Ovary (tissue), 3 donors: ENCODE results near the gene FOXP1.

ENCODE experiments used
- EP300 ChIP-seq: sonication (generic); formaldehyde crosslinking; IDR thresholded peaks from one replicate; pipeline ENCODE4 v1.6.1; 2017; ENCODE audit warnings: antibody characterized with exemption
- POLR2A ChIP-seq: fragments of 450-650 bp; IDR thresholded peaks from one replicate; pipeline ENCODE4 v1.6.1; 2017; ENCODE audit warnings: antibody characterized with exemption, mild to moderate bottlenecking, moderate library complexity
- TF ChIP-seq, protein P1 (sequence below), 3 donors: fragments of 450-650 bp in 2 of 3; fragments of 200-600 bp in 1 of 3; IDR thresholded peaks; one replicate each; pipeline versions ENCODE4 v1.5.1 to v1.8.0; 2016 to 2022; ENCODE audit warnings: antibody characterized with exemption in 3 of 3, mild to moderate bottlenecking in 1 of 3
- donor health status: DM: no; HTN: no; CAD: no.

DNA sequence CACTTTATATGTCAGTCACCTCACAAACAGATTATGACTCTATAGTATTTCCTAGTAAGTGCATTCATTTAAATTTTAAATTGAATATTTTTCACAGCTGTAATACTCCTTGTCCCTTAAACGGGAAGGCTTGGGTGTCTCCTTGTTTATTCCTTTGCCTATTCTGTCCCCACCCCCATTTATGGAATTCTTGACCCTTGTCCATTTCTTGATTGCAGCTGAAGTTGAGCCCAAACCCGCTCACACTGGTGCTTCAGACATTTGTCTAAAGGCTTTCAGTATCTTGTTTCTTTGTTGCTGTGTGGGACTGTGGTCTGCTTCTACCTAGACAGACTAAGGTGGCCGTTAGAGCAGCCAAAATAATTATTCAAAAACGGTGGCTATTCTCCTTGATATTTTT is 449.7 kb downstream of the FOXP1 start:
- TF ChIP-seq POLR2A (no peak), EP300 (no peak)
- TF ChIP-seq, protein P1, sequence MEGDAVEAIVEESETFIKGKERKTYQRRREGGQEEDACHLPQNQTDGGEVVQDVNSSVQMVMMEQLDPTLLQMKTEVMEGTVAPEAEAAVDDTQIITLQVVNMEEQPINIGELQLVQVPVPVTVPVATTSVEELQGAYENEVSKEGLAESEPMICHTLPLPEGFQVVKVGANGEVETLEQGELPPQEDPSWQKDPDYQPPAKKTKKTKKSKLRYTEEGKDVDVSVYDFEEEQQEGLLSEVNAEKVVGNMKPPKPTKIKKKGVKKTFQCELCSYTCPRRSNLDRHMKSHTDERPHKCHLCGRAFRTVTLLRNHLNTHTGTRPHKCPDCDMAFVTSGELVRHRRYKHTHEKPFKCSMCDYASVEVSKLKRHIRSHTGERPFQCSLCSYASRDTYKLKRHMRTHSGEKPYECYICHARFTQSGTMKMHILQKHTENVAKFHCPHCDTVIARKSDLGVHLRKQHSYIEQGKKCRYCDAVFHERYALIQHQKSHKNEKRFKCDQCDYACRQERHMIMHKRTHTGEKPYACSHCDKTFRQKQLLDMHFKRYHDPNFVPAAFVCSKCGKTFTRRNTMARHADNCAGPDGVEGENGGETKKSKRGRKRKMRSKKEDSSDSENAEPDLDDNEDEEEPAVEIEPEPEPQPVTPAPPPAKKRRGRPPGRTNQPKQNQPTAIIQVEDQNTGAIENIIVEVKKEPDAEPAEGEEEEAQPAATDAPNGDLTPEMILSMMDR (IDR thresholded peaks at IDR 0.05) = no peak
